ENCODE data around the gene FHL2. TPM values are rescaled to one million over a fixed set of nuclear protein-coding genes. Genes with fewer than 3 reads are reported as not detected.

Gene FHL2
- total RNA-seq, 1 donor from 2014 or later, result 260 TPM

DNA sequence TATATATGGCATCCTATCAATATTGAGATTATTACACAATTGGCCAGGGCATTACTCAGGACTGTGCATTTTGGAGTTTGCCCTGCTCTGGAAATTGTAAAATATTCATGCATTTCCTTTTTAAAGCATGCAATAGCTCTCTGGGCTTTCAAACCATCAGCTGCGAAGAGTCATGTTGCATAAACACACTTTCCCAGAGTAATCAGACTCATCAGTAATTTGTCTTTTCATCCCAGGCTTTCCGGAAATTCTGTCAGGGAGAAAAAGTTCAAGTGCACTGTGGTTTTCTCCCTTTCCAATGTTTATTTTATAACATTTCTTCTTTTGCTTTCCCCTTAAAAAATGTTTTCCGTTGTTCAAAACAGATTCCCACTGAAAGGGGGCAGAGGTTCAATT is 38.9 kb upstream of the FHL2 start:
- Histone ChIP-seq H3K36me3 (ENCODE audit: control insufficient read depth, insufficient read depth, low read length) (no peaks in the 10 kb centered on the region), H3K4me3 (ENCODE audit: low read depth, low read length) (no peak overlapping the region), H3K27me3 (ENCODE audit: control insufficient read depth, insufficient read depth, low read length) (no peaks in the 10 kb centered on the region)
- no peak for DNase-seq (ENCODE audit: low read depth)
- TF ChIP-seq, protein P1, sequence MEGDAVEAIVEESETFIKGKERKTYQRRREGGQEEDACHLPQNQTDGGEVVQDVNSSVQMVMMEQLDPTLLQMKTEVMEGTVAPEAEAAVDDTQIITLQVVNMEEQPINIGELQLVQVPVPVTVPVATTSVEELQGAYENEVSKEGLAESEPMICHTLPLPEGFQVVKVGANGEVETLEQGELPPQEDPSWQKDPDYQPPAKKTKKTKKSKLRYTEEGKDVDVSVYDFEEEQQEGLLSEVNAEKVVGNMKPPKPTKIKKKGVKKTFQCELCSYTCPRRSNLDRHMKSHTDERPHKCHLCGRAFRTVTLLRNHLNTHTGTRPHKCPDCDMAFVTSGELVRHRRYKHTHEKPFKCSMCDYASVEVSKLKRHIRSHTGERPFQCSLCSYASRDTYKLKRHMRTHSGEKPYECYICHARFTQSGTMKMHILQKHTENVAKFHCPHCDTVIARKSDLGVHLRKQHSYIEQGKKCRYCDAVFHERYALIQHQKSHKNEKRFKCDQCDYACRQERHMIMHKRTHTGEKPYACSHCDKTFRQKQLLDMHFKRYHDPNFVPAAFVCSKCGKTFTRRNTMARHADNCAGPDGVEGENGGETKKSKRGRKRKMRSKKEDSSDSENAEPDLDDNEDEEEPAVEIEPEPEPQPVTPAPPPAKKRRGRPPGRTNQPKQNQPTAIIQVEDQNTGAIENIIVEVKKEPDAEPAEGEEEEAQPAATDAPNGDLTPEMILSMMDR (IDR thresholded peaks at IDR 0.05; ENCODE audit: insufficient read depth, low read length, poor library complexity, severe bottlenecking), result no peak

DNA sequence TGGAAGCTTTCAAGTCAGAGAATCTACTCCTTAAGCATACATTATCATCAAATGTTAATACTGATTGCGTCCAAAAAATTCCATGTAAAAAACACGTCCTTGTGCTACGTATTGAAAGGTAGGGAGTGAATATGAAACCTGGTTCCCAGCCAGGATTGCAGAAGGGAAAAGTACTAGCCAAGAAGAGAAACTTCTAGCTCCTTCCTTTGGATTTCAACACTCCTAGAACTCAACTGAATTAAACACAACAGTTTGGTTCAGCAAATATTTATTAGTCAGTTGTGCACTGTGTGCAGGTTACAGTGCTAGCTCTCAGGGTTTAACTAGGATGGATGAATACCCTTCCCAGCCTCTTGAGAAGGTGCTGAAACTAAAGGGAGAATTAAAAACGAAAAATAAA is 33.9 kb upstream of the FHL2 start:
- no peak for DNase-seq (ENCODE audit: low read depth)
- Histone ChIP-seq H3K4me3 (ENCODE audit: low read depth, low read length) (no peak overlapping the region), H3K36me3 (ENCODE audit: control insufficient read depth, insufficient read depth, low read length) (no peaks in the 10 kb centered on the region)

DNA sequence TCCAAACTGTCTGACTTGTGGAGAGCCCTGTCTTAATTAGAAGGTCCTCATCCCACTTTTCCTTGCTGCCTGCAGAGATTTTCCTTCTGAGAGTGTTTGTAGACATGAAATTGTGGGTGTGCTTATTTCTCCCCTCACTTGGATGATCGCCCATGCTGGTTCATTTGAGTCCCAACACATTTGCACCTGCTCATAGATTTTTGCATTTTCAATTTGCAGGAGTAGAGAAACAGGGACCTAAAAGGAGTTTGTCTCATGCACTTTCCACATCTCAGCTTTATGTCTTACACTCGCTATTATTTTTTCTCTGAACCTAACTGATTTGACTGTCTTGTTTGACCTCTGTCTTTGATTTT is 33.2 kb upstream of the FHL2 start:
- Histone ChIP-seq H3K36me3 (ENCODE audit: control insufficient read depth, insufficient read depth, low read length) (no peaks in the 10 kb centered on the region), H3K4me3 (ENCODE audit: low read depth, low read length) (no peak overlapping the region), H3K27me3 (ENCODE audit: control insufficient read depth, insufficient read depth, low read length) (no peaks in the 10 kb centered on the region)
- no peak for DNase-seq (ENCODE audit: low read depth)
- TF ChIP-seq, protein P1 (IDR thresholded peaks at IDR 0.05; ENCODE audit: insufficient read depth, low read length, poor library complexity, severe bottlenecking), result no peak

More for the DNA sequence above, 33.9 kb upstream of the FHL2 start:
- TF ChIP-seq, protein P1 (IDR thresholded peaks at IDR 0.05; ENCODE audit: insufficient read depth, low read length, poor library complexity, severe bottlenecking), result no peak
- no peaks in the 10 kb centered on the region for H3K27me3 ChIP-seq (ENCODE audit: control insufficient read depth, insufficient read depth, low read length)

DNA sequence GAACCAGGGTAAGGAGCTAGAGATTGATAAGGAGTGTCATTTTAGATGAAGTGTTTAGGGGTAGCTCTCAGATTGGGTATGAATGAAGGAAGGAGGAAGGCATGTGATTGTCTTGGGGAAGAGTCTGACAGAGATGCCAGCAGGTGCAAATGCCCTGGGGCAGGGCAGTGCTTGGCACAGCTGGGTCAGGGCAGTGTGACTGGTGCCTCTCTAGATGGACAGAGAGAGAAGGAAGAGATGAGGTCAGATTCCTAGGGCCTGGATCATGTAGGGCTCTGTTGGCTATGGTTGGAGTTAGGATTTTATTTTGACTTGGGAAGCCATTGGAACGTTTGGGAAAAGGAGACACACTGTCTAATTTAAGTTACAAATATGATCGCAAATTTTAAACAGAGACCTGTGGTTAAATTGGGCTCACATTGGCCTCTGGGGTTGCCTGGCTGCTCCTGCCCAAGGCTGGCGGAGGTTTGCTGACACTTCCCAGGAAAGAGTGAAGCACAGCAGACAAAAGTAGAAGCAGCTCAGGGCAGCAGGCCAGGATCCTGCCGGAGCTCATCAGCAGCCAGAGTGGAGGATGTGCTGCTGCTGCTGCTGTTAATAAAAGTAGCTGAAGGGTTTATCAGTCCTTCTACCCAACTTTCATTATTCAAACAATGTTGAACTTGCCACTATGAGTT is 32.7 kb upstream of the FHL2 start:
- H3K27me3 ChIP-seq (ENCODE audit: control insufficient read depth, insufficient read depth, low read length), result no peaks in the 10 kb centered on the region
- no peak for DNase-seq (ENCODE audit: low read depth)

DNA sequence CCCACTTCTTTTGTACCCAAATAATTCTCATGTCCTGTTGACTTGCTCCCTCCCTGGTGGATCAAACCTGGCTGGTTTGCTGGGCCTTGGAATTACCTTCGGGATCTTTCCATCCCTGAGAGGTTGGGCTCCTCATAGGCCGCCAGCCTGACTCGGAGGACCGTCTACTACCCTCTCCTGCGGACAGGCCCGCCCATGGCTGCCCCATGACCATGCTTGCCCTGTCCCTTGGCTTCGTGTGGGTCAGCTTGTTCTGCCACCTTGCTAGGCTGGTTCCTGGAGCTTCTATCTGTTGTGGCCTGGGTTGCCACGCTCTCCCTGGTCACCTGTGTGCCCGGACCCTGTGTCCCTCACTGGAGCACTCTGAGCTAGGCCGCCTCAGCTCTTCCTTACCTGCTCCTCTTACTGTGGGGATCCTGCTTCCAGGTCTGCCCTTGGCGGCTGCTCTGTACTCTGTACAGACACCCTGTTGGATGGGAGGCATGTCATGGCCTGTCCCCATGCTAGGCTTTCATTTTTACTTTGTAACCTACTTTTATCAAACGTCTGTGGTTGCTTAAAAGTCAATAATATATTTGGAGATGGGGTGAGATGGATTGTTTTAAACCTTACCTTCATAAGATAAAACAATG is 29.7 kb upstream of the FHL2 start:
- DNase-seq (ENCODE audit: low read depth), result no peak
- Histone ChIP-seq H3K27me3 (ENCODE audit: control insufficient read depth, insufficient read depth, low read length) (no peaks in the 10 kb centered on the region), H3K36me3 (ENCODE audit: control insufficient read depth, insufficient read depth, low read length) (no peaks in the 10 kb centered on the region), H3K4me3 (ENCODE audit: low read depth, low read length) (no peak overlapping the region)
- TF ChIP-seq, protein P1 (IDR thresholded peaks at IDR 0.05; ENCODE audit: insufficient read depth, low read length, poor library complexity, severe bottlenecking), result no peak

More for the DNA sequence above, 32.7 kb upstream of the FHL2 start:
- H3K4me3 ChIP-seq (ENCODE audit: low read depth, low read length), result no peak overlapping the region
- TF ChIP-seq, protein P1 (IDR thresholded peaks at IDR 0.05; ENCODE audit: insufficient read depth, low read length, poor library complexity, severe bottlenecking), result no peak
- no peaks in the 10 kb centered on the region for H3K36me3 ChIP-seq (ENCODE audit: control insufficient read depth, insufficient read depth, low read length)

DNA sequence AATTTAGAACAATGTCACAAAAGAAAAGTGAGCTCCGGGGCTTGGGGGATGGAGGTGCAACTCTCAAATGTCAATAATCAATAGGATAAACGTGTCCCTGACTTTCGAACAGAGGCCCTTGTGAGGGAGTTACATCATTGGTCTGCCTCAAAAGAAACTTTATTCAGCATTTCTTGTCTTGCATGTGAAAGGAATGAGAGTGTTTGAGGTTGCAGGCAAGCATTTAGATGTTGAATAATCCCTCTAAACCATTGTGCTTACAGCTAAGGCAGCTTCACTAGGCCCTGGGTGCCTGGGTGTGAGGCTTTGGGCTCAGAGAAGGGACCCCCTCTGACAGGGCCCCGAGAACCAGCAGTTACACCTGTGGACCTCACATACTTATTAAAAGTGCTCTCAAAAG is 28.6 kb upstream of the FHL2 start:
- TF ChIP-seq, protein P1 (IDR thresholded peaks at IDR 0.05; ENCODE audit: insufficient read depth, low read length, poor library complexity, severe bottlenecking), result no peak
- Histone ChIP-seq H3K4me3 (ENCODE audit: low read depth, low read length) (no peak overlapping the region), H3K36me3 (ENCODE audit: control insufficient read depth, insufficient read depth, low read length) (no peaks in the 10 kb centered on the region), H3K27me3 (ENCODE audit: control insufficient read depth, insufficient read depth, low read length) (no peaks in the 10 kb centered on the region)
- no peak for DNase-seq (ENCODE audit: low read depth)

All from kidney epithelial cell (primary cell).